Activated CD8-positive, alpha-beta T cell treated with anti-CD3 and anti-CD28 coated beads, Interleukin-2, amount 10 ng/mL, durations not matched to agents 7 days and 5 days (primary cell): ENCODE results near the gene APLF. TPM values are rescaled to one million over a fixed set of nuclear protein-coding genes. Genes with fewer than 3 reads are reported as not detected.
A peak's percentile ranks its signal among the peaks of the same experiment; 100 is the strongest.

ENCODE experiments used
- ATAC-seq: fragments of 150-1000 bp; cut with Tn5 transposase; one replicate; pipeline ENCODE4 v1.10.0; 2021; ENCODE audit warnings: moderate library complexity
- CTCF ChIA-PET: fragments of 350-600 bp; sonication (Branson Sonifier 250); formaldehyde crosslinking; loops from one replicate; lab custom pipeline; 2021; ENCODE audit warnings: antibody characterized with exemption; lab: Charles Lee
- POLR2A ChIA-PET: fragments of 350-600 bp; sonication (Branson Sonifier 250); formaldehyde crosslinking; loops from one replicate; lab custom pipeline; 2021; ENCODE audit warnings: antibody characterized with exemption; lab: Charles Lee
- DNase-seq: peaks from one replicate; pipeline ENCODE4 v3.0.0-alpha.2; 2020
- H3K27ac Mint-ChIP-seq: one replicate; pipeline ENCODE4 v1.8.0; 2021; ENCODE audit warnings: mild to moderate bottlenecking, mixed read lengths
- H3K27me3 Mint-ChIP-seq: one replicate; pipeline ENCODE4 v1.8.0; 2021; ENCODE audit warnings: low read depth, mixed read lengths
- H3K36me3 Mint-ChIP-seq: one replicate; pipeline ENCODE4 v1.8.0; 2021; ENCODE audit warnings: low read depth, mixed read lengths
- H3K4me1 Mint-ChIP-seq: one replicate; pipeline ENCODE4 v1.8.0; 2021; ENCODE audit warnings: low read depth, mixed read lengths
- H3K4me3 Mint-ChIP-seq: one replicate; pipeline ENCODE4 v1.8.0; 2021; ENCODE audit warnings: mild to moderate bottlenecking, mixed read lengths
- H3K9me3 Mint-ChIP-seq: one replicate; pipeline ENCODE4 v1.8.0; 2022; ENCODE audit warnings: mixed read lengths; ENCODE audit not compliant: insufficient read depth
- total RNA-seq, 2 experiments: library from RNA; stranded (reverse); gene quantifications; one replicate each; pipeline ENCODE4 v1.2.3, GENCODE V29; 2021

The APLF gene
- total RNA-seq, 2 experiments from 2014 or later, result 2.2 to 2.6 TPM

DNA sequence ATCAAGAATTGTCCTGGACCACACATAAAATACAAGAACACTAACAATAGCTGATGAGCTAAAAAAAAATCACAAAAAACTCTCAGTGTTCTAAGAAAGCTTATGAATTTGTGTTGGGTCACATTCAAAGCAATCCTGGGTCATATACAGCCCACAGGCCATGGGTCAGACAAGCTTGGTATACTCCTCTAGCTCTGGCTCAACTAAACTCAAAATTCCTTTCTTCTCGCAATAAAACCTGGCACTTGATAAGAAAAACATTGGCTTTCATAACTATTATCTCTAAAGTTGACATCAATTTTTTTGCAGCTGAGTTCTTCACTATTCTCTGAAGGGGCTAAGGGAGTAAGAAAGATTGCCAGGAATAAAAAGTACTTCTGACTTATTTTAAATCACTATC lies 38.6 kb upstream of the APLF start:
- peaks cover 2% of the 10 kb centered on the region for H3K27me3 Mint-ChIP-seq
- H3K9me3 Mint-ChIP-seq, result no peaks in the 10 kb centered on the region
- ATAC-seq (no peak), DNase-seq (no peak)
- H3K36me3 Mint-ChIP-seq, result no peaks in the 10 kb centered on the region
- no peak overlapping the region for H3K4me3 Mint-ChIP-seq
- H3K27ac Mint-ChIP-seq, result no peak overlapping the region
- ChIA-PET CTCF (interaction anchor here (1.6 to 5.0 kb wide), 2 partner anchors 13 to 44 kb away, joined by 4 to 48 read pairs; no protein-coding TSS in a partner anchor), POLR2A (no interaction called here)
- H3K4me1 Mint-ChIP-seq, result peaks cover 6% of the 10 kb centered on the region

DNA sequence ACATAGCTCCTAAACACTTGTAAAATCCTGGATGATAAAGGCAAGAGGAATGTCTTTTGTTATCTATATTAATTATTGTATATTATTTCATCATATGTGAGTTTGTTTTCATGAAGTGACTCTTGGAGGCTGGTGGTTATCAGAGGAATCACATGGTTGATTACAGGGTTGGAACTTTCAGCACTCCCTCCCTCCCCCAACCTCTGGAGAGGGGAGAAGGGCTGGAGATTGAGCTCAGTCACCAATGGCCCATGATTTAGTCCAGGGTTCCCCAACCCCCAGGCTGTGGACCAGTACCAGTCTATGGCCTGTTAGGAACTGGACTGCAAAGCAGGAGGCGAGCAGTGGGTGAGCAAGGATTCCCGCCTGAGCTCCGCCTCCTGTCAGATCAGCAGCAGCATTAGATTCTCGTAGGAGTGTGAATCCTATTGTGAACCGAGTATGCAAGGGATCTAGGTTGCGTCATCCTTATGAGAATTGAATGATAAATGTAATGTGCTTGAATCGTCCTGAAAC lies 38.0 kb upstream of the APLF start:
- Mint-ChIP-seq H3K9me3 (no peaks in the 10 kb centered on the region), H3K27ac (no peak overlapping the region), H3K4me3 (no peak overlapping the region), H3K27me3 (peaks cover 2% of the 10 kb centered on the region), H3K36me3 (no peaks in the 10 kb centered on the region), H3K4me1 (peaks cover 6% of the 10 kb centered on the region)
- DNase-seq (no peak), ATAC-seq (no peak)
- ChIA-PET POLR2A (no interaction called here), CTCF (interaction anchor here (1.6 to 5.0 kb wide), 2 partner anchors 12 to 45 kb away, joined by 4 to 48 read pairs; no protein-coding TSS in a partner anchor)

DNA sequence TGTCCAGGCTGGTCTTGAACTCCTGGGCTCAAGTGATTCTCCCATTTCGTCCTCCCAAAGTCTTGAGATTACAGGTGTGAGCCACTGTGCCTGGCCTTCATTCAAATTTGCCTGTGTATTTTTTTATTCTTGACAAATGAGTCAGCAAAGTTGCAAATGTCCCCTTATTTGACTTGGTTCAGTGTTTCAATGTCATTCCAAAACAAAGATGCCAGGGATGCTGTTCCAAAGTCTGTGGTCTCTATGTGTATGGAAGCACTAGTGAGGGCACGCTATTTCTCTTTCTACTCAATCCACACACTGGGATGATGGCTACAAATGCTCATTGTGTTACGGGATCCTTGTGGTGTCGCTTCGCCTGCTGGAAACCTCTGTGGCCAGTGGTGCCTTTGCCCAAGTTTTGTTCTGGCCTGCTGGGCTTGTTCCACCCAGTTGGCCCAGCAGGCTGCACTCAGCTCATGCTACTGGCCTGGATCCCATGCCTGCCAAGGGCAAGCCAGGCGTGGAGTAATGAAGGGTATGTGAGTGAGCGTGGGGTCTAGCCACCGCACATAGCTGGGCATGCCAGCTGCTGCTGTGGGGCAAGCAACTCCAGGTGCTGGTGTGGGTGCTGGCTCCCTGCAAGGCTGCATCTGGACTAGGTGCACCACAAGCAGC lies 35.9 kb upstream of the APLF start:
- Mint-ChIP-seq H3K36me3 (no peaks in the 10 kb centered on the region), H3K9me3 (no peaks in the 10 kb centered on the region), H3K4me1 (peaks cover 6% of the 10 kb centered on the region), H3K27me3 (peaks cover 2% of the 10 kb centered on the region), H3K4me3 (no peak overlapping the region), H3K27ac (no peak overlapping the region)
- ATAC-seq, result no peak
- ChIA-PET POLR2A (no interaction called here), CTCF (interaction anchor here (1.1 to 2.6 kb wide), 2 partner anchors 10 to 33 kb away, joined by 3 to 12 read pairs; no protein-coding TSS in a partner anchor)
- DNase-seq, result no peak

DNA sequence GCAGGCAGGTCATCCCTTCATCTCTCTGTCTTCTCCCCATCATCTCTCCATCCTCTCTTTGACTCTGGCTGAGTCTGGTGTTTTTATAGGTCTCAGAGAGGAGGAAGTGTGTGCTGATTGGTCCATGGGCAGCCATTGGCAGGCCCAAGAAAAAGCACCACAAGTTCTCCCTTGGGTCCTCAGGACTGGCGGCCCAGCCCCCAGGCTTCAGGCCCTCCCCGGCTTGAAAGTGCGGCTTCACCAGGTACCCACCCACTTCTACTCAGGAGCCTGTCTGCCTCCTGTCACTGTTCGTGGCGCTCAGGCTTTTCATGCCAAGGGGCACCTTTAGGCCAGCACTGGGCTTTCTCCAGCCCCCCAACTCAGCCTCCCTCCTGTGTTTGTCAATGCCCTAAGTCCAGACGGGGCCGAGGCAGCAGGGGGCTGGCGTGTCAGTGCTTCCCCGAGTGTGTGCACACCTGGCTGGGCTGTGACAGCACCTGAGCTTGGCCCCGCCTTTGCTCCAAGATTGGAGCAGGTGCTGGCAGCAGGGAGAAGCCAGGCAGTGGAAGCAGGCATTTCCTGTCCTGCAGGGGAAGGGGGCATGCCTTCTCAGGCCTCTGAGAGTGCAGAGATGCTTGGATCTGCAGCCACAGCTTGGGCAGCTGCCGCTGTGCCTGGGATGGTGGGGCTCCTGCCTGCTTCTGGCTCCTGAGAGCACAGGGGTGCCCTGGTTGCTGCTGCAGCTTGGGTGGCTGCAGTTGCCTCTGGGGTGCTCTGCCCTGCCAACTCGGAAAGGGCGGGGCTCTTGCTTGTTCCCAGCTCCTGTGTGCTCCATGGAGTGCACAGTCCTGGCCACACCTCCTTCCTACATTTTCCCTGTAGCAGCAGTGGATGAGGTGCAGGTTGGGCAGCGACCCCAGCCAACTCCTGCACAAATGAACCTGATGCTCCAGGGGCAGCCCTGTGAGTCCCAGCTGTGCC lies 34.4 kb upstream of the APLF start:
- Mint-ChIP-seq H3K36me3 (no peaks in the 10 kb centered on the region), H3K27me3 (peaks cover 2% of the 10 kb centered on the region), H3K9me3 (no peaks in the 10 kb centered on the region), H3K4me3 (no peak overlapping the region), H3K27ac (no peak overlapping the region), H3K4me1 (no peaks in the 10 kb centered on the region)
- ATAC-seq, result no peak
- DNase-seq, result no peak
- ChIA-PET POLR2A (interaction anchor here (0.5 kb wide), 1 partner anchor 124 kb away, joined by 3 read pairs; no protein-coding TSS in a partner anchor), CTCF (interaction anchor here (2.6 kb wide), 1 partner anchor 9 kb away, joined by 12 read pairs; no protein-coding TSS in a partner anchor)

DNA sequence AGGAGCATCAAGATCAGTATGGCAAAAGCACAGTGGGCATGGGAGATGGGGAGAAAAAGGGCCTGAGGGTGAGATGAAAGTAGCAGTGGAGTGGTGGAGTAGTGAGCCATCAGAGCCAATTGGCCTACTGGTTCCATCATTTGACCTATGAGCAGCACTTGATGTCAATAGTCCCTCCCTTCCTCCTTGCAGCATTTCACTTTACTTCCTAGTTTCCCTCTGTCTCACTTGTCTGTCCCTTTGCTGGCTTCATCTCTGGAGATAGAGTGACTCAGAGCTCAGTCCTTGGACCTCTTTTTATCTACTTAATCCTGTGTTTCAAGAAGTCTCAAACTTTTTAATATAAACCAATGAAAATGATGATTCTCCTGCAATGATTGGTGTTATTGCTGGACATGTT lies 32.4 kb upstream of the APLF start:
- DNase-seq, result no peak
- H3K27ac Mint-ChIP-seq, result no peak overlapping the region
- ChIA-PET CTCF (no interaction called here), POLR2A (no interaction called here)
- no peak overlapping the region for H3K4me3 Mint-ChIP-seq
- H3K4me1 Mint-ChIP-seq, result no peaks in the 10 kb centered on the region
- H3K27me3 Mint-ChIP-seq, result peaks cover 5% of the 10 kb centered on the region
- ATAC-seq, result no peak
- no peaks in the 10 kb centered on the region for H3K36me3 Mint-ChIP-seq
- no peaks in the 10 kb centered on the region for H3K9me3 Mint-ChIP-seq

DNA sequence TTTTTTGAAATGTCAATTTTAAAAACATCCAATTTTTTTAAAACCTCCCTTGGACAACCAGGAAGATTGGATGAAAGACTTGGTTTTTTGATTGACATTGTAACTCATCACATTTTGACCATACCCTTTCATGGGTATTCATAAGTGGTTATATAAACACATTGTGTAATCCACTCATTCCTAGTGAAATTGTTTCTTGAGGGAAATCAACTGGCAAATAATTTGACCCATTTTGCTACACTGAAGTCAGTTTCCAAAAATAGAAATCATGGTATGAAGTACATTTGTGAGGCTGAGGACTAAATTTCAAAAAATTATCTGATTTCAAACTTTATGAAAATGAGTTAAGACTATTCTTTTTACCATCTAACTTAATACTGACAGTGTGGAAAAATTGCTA lies 31.8 kb upstream of the APLF start:
- peaks cover 5% of the 10 kb centered on the region for H3K27me3 Mint-ChIP-seq
- H3K9me3 Mint-ChIP-seq, result no peaks in the 10 kb centered on the region
- no peak overlapping the region for H3K27ac Mint-ChIP-seq
- DNase-seq, result no peak
- no peak overlapping the region for H3K4me3 Mint-ChIP-seq
- peaks cover under 1% of the 10 kb centered on the region for H3K4me1 Mint-ChIP-seq
- no peaks in the 10 kb centered on the region for H3K36me3 Mint-ChIP-seq
- POLR2A ChIA-PET, result no interaction called here
- no peak for ATAC-seq
- CTCF ChIA-PET, result interaction anchor here (0.8 to 1.3 kb wide), 2 partner anchors 74 to 199 kb away, joined by 3 to 6 read pairs; no protein-coding TSS in a partner anchor

DNA sequence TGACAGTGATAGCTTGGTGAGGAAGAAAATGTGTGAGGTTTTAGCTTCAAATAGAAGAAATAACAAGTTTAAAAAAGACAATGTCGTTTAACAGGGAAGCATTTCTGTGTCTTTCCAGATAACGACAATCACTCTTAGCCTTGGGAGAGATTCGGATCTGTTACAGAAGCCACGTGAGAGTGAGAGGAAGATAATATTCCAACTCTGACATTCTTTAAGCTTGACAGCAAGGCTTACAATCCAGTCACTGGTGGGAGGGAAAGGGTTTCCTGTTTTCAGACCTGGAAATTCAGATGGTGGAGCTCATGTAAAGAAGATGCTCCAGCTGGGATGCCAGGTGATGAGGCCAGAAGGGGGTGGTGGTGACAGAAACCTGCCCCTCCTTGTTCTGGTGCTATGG lies 31.1 kb upstream of the APLF start:
- ATAC-seq, result no peak
- CTCF ChIA-PET, result interaction anchor here (0.7 to 1.5 kb wide), 4 partner anchors 9 to 200 kb away, joined by 3 to 6 read pairs (median 3); no protein-coding TSS in a partner anchor
- H3K4me1 Mint-ChIP-seq, result peaks cover 5% of the 10 kb centered on the region
- no peak for DNase-seq
- H3K27ac Mint-ChIP-seq, result no peak overlapping the region
- H3K4me3 Mint-ChIP-seq, result no peak overlapping the region
- peaks cover 5% of the 10 kb centered on the region for H3K27me3 Mint-ChIP-seq
- no peaks in the 10 kb centered on the region for H3K9me3 Mint-ChIP-seq
- POLR2A ChIA-PET, result no interaction called here
- H3K36me3 Mint-ChIP-seq, result no peaks in the 10 kb centered on the region

DNA sequence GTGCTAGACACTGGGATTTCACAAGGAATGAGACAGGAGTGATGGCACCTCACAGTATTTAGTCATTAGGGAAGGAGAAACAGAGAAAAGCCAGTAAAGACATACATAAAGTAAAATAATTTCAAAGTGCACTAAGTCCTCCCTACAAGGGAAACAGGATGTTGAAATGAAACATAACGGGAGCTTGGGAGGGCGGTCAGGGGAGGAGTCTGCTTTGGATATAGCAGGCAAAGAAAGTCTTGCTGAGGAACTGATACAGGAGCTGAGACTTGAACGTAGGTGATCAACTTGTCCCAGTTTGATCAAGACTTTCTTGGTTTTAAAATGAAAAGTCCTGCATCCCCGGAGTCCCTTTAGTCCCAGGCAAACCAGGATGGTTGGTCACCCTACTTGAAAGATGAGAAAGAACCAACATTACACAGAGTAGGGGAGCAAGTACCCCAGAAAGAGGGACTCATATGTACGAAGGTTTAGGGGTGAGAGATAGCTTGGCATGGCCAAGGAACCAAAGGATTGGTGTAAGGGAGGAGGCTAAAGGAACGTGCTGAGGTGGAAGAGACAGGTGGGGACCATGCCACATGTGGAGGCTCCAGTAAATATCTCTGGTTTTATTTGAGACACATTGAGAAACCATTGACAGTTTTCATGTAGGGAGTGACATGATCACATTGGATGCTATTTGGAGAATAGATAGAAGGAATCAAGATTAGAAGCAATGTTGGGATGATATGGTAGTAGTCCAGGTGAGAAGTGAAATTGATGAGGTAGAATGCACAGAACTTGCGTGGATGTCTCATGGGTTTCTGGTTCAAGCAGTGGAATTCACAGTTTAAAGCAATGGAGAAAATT lies 28.7 kb upstream of the APLF start:
- H3K27me3 Mint-ChIP-seq, result peaks cover 8% of the 10 kb centered on the region
- peaks cover 10% of the 10 kb centered on the region for H3K4me1 Mint-ChIP-seq
- no peaks in the 10 kb centered on the region for H3K36me3 Mint-ChIP-seq
- ChIA-PET POLR2A (no interaction called here), CTCF (interaction anchor here (1.3 to 5.2 kb wide), 2 partner anchors 25 to 77 kb away, joined by 3 to 72 read pairs; no protein-coding TSS in a partner anchor)
- no peak overlapping the region for H3K27ac Mint-ChIP-seq
- no peak for ATAC-seq
- no peak for DNase-seq
- H3K4me3 Mint-ChIP-seq, result no peak overlapping the region
- no peaks in the 10 kb centered on the region for H3K9me3 Mint-ChIP-seq

DNA sequence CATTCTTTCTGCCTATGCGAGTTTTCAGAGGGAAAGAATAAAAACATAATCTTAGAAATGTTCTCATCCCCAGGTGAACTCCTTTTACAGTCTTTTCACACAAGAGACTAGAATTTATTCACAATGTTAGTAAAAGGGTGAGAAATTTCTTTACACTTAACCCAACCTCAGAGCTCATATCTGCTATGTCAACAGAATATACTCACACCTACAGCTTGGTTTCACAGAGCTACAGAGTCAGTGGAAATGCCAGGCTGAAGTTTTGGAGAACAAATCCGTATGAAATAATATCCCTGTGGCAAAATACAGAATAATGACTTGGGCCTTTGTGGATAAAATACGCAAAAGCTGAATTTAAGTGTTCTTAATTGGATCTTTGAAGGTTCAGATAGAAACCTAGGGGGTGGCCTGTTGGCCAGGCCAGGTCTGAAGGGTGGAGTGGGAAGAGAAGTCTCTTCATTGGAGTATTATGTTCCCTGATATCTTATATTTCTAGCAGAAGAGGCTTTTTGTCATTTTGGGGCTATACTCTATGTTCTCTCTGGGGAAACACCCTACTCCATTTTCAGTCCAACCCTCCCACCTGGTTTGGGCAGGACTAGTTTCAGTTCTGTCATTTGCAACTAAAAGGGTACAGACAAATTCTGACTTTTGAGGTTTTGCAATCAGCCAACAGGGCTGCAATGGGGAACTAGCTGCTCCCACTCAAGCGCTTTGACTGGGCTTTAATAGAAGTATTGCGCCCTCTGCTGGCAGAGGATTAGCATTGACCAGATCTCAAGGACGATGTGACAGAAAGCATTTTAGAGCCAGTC lies 26.0 kb upstream of the APLF start:
- peak; percentile 95 for ATAC-seq
- Mint-ChIP-seq H3K9me3 (no peaks in the 10 kb centered on the region), H3K27ac (peak overlapping the region; percentile 18), H3K36me3 (no peaks in the 10 kb centered on the region), H3K4me3 (no peak overlapping the region), H3K27me3 (peaks cover 10% of the 10 kb centered on the region), H3K4me1 (peaks cover 10% of the 10 kb centered on the region)
- POLR2A ChIA-PET, result interaction anchor here (0.5 to 1.1 kb wide), 3 partner anchors 53 to 80 kb away, joined by 3 to 6 read pairs (median 5); no protein-coding TSS in a partner anchor
- CTCF ChIA-PET, result interaction anchor here (0.7 to 5.2 kb wide), 49 partner anchors 9 to 466 kb away, joined by 3 to 72 read pairs (median 5); partner anchors contain the start of genes APLF, FBXO48 and PLEK
- peak; percentile 91 for DNase-seq

DNA sequence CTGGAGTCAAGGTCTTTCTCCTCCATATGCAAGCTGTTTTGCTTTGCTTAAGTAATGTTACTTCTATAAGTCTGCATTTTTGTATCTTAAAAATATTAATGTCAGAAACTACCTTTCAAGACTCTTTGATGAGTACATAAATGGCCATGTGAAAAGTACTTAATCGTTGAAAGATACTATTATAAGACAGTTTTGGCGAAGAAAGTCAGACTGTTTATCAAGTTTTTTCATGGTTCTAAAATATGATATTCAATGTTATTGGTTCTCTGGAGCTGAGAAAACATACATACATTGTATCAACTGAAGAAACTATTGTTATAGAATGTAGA lies 25.4 kb upstream of the APLF start:
- H3K27ac Mint-ChIP-seq, result no peak overlapping the region
- H3K4me1 Mint-ChIP-seq, result peaks cover 10% of the 10 kb centered on the region
- H3K4me3 Mint-ChIP-seq, result no peak overlapping the region
- ChIA-PET POLR2A (interaction anchor here (0.8 to 1.1 kb wide), 2 partner anchors 54 to 81 kb away, joined by 3 to 5 read pairs; no protein-coding TSS in a partner anchor), CTCF (interaction anchor here (0.7 to 5.2 kb wide), 41 partner anchors 10 to 466 kb away, joined by 3 to 72 read pairs (median 6); partner anchors contain the start of genes APLF, FBXO48 and PLEK)
- no peaks in the 10 kb centered on the region for H3K36me3 Mint-ChIP-seq
- peaks cover 10% of the 10 kb centered on the region for H3K27me3 Mint-ChIP-seq
- no peak for DNase-seq
- ATAC-seq, result no peak
- H3K9me3 Mint-ChIP-seq, result no peaks in the 10 kb centered on the region
